Tibial artery (tissue), 4 donors: Measurements from ENCODE around the gene SREK1.

ENCODE experiments used
- DNase-seq, 2 donors: peaks; one replicate each; pipeline ENCODE4 v3.0.0-alpha.2; 2019
- H3K27ac ChIP-seq, 2 donors: fragments of 200-600 bp; sonication (generic) in 1 of 2; 1 replicate in 1 of 2; 2 replicates in 1 of 2; pipeline ENCODE4 v1.5.1; 2018 to 2019; ENCODE audit warnings: mild to moderate bottlenecking in 1 of 2
- H3K27me3 ChIP-seq, 2 donors: fragments of 200-600 bp; sonication (generic) in 1 of 2; one replicate each; pipeline versions ENCODE4 v1.5.1 to v1.6.0; 2016 to 2019
- H3K36me3 ChIP-seq, 3 donors: fragments of 200-600 bp; sonication (generic) in 2 of 3; one replicate each; pipeline ENCODE4 v1.5.1; 2016 to 2019; ENCODE audit warnings: mild to moderate bottlenecking in 2 of 3
- H3K4me1 ChIP-seq, 4 donors: fragments of 200-600 bp; sonication (generic) in 2 of 4; 1 replicate in 3 of 4; 2 replicates in 1 of 4; pipeline ENCODE4 v1.5.1; 2016 to 2019
- H3K4me3 ChIP-seq, 2 donors: fragments of 200-600 bp; sonication (generic) in 1 of 2; 1 replicate in 1 of 2; 2 replicates in 1 of 2; pipeline ENCODE4 v1.5.1; 2018 to 2019; ENCODE audit warnings: mild to moderate bottlenecking in 2 of 2
- H3K9me3 ChIP-seq, 3 donors: fragments of 200-600 bp; sonication (generic) in 1 of 3; one replicate each; pipeline ENCODE4 v1.5.1; 2016 to 2019
- CTCF ChIP-seq, 2 experiments: fragments of 200-600 bp in 1 of 2; fragments of 450-650 bp in 1 of 2; IDR thresholded peaks; one replicate each; pipeline ENCODE4 v1.5.1; 2017 to 2019; ENCODE audit warnings: antibody characterized with exemption in 2 of 2, mild to moderate bottlenecking in 1 of 2, moderate library complexity in 1 of 2
- intact Hi-C: fragments of 100-400 bp; cut with DNase I; formaldehyde crosslinking; loops from one replicate; pipeline ENCODE4 v1.15.0; 2023; ENCODE audit warnings: low total_unique reads

Gene SREK1

GRCh38 chr5:66164044-66164790, 20.1 kb downstream of the SREK1 start:
- intact Hi-C loops = no loop called here
- TF ChIP-seq CTCF (IDR thresholded peaks at IDR 0.05) = no peak
- no peak overlapping the region for H3K27ac ChIP-seq
- H3K9me3 ChIP-seq = no peaks in the 10 kb centered on the region
- DNase-seq = no peak
- no peaks in the 10 kb centered on the region for H3K4me1 ChIP-seq
- peaks cover 48 to 80% (median 65%) of the 10 kb centered on the region in 3 donors for H3K36me3 ChIP-seq
- no peaks in the 10 kb centered on the region for H3K27me3 ChIP-seq
- H3K4me3 ChIP-seq = no peak overlapping the region

DNA sequence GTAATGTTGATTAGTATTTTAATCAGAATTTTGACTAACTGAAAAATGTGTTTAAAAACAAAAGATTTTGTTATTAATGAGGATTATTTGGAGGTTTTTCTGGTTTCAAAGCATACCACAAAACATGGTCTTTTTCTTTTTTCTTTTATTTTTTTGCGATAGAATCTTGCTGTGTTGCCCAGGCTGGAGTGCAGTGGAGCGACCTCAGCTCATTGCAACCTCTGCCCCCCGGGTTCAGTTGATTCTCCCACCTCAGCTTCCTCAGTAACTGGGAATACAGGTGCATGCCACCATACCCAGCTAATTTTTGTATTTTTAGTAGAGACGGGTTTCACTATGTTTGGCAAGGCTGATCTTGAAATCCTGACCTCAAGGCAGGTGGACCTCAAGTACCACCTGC, 24.1 kb downstream of the SREK1 start:
- H3K9me3 ChIP-seq = no peaks in the 10 kb centered on the region
- no peaks in the 10 kb centered on the region for H3K4me1 ChIP-seq
- no peak for DNase-seq
- no peak overlapping the region for H3K27ac ChIP-seq
- intact Hi-C loops = no loop called here
- H3K4me3 ChIP-seq = no peak overlapping the region
- no peaks in the 10 kb centered on the region for H3K27me3 ChIP-seq
- H3K36me3 ChIP-seq = peaks cover 20 to 83% (median 40%) of the 10 kb centered on the region in 3 donors
- TF ChIP-seq CTCF (IDR thresholded peaks at IDR 0.05) = no peak

DNA sequence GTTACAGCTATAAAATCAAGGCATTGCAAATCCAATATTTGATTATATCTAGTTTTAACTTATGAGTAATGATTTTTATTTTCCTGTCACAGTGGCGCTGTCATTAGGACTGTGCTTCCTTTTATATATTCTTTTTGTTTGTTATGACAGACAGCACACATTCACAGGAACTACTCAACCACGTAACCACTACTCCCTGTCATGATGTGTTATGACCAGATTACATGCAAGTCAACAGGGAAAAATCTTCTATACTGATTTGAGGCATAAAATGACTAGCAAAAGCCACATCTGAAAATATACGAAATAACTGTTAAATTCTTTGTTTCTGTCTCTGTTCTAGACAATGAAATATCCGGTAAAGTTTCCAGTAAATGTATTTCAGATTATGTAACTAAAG, 25.4 kb downstream of the SREK1 start:
- H3K27me3 ChIP-seq = no peaks in the 10 kb centered on the region
- DNase-seq = no peak
- peaks cover 10 to 74% (median 33%) of the 10 kb centered on the region in 3 donors for H3K36me3 ChIP-seq
- no peak overlapping the region for H3K27ac ChIP-seq
- no peaks in the 10 kb centered on the region for H3K9me3 ChIP-seq
- intact Hi-C loops = no loop called here
- no peak for TF ChIP-seq CTCF (IDR thresholded peaks at IDR 0.05)
- H3K4me3 ChIP-seq = no peak overlapping the region
- H3K4me1 ChIP-seq = no peaks in the 10 kb centered on the region

- TF ChIP-seq CTCF (IDR thresholded peaks at IDR 0.05) = no peak
- intact Hi-C loops = no loop called here
- H3K4me3 ChIP-seq = no peak overlapping the region
- H3K27me3 ChIP-seq = no peaks in the 10 kb centered on the region
- no peak for DNase-seq
- H3K4me1 ChIP-seq = no peaks in the 10 kb centered on the region
- H3K36me3 ChIP-seq = peaks cover 10 to 73% (median 33%) of the 10 kb centered on the region in 3 donors
- no peaks in the 10 kb centered on the region for H3K9me3 ChIP-seq
- no peak overlapping the region for H3K27ac ChIP-seq
These were observed 26.3 kb downstream of the SREK1 start for GRCh38 chr5:66170195-66170919.

DNA sequence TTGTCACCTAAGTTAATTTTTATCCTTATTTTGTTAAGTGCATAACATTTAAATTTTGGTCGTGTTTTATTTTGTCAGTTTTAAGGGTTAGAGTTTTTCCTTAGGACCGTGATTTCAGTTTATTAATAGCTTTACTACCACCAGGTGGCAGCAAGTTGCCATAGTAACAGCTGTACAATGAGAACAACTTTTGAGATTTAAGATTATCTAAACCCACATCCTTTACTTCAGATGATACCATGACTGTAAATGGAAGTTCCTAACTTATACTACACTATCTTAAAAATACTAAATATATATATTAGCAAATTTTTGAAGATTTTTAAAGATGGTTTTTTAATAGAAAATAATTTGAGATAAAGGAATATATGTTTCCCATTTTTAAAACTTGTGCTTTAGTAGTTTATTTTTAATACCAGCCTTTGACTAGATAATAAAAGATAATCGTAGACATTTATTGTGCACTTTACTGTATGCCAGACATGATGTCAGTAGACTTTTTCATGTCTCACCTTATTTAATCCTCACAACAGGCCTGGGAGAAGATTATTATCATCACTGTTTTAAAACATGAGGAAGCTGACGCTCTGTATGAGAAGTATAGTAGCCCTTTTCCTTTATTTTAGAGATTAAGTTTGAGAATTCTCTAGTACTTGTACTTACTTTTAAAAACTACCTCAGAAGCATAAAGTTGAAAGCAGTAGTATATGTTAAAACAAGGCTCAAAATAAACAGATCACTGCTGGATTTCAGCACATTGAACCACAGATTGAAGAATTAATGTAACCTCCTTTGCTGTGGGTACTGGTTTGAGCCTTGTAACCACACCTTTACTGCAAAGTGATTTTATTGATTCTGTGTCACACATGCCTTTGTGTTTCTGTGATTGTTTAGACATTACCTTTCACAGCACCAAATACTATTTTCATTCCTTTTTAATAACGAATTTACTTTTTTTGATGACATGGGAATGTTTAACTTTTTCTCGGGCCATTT, 27.5 kb downstream of the SREK1 start:
- H3K27me3 ChIP-seq = no peaks in the 10 kb centered on the region
- H3K9me3 ChIP-seq = no peaks in the 10 kb centered on the region
- H3K27ac ChIP-seq = no peak overlapping the region
- intact Hi-C loops = no loop called here
- DNase-seq = no peak
- no peaks in the 10 kb centered on the region for H3K4me1 ChIP-seq
- no peak overlapping the region for H3K4me3 ChIP-seq
- peak; percentile 34 to 45 for TF ChIP-seq CTCF (IDR thresholded peaks at IDR 0.05)
- peaks cover 13 to 73% (median 26%) of the 10 kb centered on the region in 3 donors for H3K36me3 ChIP-seq
